DMS153 (cell line): Measurements from ENCODE around the gene FHIP1A.
"Not testable (repeated sequence)": the region's sequence is repeated elsewhere in the genome, so short reads cannot be mapped to it uniquely, and the experiment has no call there.

Source experiments
- DNase-seq: peaks from one replicate; lab custom pipeline; 2025; lab: John Stamatoyannopoulos, UW

Gene FHIP1A

GRCh38 chr4:151408630-151409469 lies at the start of gene FHIP1A:
Gene FHIP1A (plus strand): TSS chr4:151409176. CDS start chr4:151566260, 157,084 bp downstream.
- DNase-seq: peak; percentile 91

GRCh38 chr4:151359576-151359975 lies 49.4 kb upstream of the FHIP1A start:
- DNase-seq: peak; percentile 4

- DNase-seq: no peak
Observed at GRCh38 chr4:151361126-151361525, 47.9 kb upstream of the FHIP1A start.

- no peak for DNase-seq
Observed at GRCh38 chr4:151361966-151362365, 47.0 kb upstream of the FHIP1A start.

- DNase-seq: peak; percentile 42
Observed at GRCh38 chr4:151362404-151363164, 46.4 kb upstream of the FHIP1A start.

- no peak for DNase-seq
Observed at GRCh38 chr4:151376540-151376939, 32.4 kb upstream of the FHIP1A start.

GRCh38 chr4:151389311-151389710 lies 19.7 kb upstream of the FHIP1A start:
- no peak for DNase-seq

GRCh38 chr4:151389799-151390198 lies 19.2 kb upstream of the FHIP1A start:
- not testable (repeated sequence) for DNase-seq

GRCh38 chr4:151395873-151396272 lies 13.1 kb upstream of the FHIP1A start:
- DNase-seq: no peak

- no peak for DNase-seq
Observed at GRCh38 chr4:151400343-151400742, 8.6 kb upstream of the FHIP1A start.

GRCh38 chr4:151401739-151402138 lies 7.2 kb upstream of the FHIP1A start:
- no peak for DNase-seq

GRCh38 chr4:151402145-151402865 lies 6.7 kb upstream of the FHIP1A start:
- no peak for DNase-seq

- no peak for DNase-seq
Observed at GRCh38 chr4:151403656-151404055, 5.3 kb upstream of the FHIP1A start.

- DNase-seq: not testable (repeated sequence)
Observed at GRCh38 chr4:151404802-151405201, 4.2 kb upstream of the FHIP1A start.

GRCh38 chr4:151407018-151407417 lies 2.0 kb upstream of the FHIP1A start:
- DNase-seq: no peak

- DNase-seq: no peak
Observed at GRCh38 chr4:151407466-151408379, 1.3 kb upstream of the FHIP1A start.

GRCh38 chr4:151408380-151408629 lies 671 bp upstream of the FHIP1A start:
- no peak for DNase-seq

GRCh38 chr4:151409470-151410313 lies 716 bp downstream of the FHIP1A start:
- DNase-seq: peak; percentile 17

GRCh38 chr4:151415978-151416377 lies 7.0 kb downstream of the FHIP1A start:
- no peak for DNase-seq

GRCh38 chr4:151417164-151417571 lies 8.2 kb downstream of the FHIP1A start:
- DNase-seq: no peak
